ENCODE measurements around the gene KAZN.

DNA sequence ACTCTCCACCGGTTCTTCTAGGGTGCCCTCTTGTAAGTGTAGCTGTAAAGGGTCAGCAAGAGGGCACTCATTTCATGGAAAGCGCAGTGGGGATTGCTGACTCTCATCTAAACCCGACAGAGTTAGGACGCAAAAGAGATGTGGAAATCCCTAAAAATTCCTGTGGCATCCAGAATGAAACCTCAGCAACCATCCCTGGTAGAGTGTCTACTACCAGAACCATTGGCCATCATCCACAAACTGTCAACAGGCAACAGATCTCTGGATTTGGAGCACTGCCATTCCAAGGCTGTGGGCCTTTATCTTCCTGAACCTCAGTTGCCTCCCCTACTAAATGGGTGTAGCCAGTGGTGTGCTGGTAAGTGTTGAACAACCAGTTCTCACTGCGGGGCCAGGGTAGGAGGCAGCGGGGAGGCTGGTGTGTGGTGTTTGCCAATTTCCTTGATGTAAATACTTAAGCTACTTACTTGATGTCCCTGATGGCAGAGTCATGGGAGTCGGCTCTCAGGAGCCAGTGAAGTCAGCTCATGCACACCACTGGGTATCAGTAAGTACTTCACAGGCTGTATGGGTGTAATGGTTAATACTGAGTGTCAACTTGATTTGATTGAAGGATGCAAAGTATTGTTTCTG lies 195.8 kb downstream of the KAZN start:
- TF ChIP-seq, protein P1, sequence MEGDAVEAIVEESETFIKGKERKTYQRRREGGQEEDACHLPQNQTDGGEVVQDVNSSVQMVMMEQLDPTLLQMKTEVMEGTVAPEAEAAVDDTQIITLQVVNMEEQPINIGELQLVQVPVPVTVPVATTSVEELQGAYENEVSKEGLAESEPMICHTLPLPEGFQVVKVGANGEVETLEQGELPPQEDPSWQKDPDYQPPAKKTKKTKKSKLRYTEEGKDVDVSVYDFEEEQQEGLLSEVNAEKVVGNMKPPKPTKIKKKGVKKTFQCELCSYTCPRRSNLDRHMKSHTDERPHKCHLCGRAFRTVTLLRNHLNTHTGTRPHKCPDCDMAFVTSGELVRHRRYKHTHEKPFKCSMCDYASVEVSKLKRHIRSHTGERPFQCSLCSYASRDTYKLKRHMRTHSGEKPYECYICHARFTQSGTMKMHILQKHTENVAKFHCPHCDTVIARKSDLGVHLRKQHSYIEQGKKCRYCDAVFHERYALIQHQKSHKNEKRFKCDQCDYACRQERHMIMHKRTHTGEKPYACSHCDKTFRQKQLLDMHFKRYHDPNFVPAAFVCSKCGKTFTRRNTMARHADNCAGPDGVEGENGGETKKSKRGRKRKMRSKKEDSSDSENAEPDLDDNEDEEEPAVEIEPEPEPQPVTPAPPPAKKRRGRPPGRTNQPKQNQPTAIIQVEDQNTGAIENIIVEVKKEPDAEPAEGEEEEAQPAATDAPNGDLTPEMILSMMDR (IDR thresholded peaks at IDR 0.05; ENCODE audit: low read depth, low read length, poor library complexity, severe bottlenecking), result no peak
- no peak for TF ChIP-seq EZH2phosphoT487 (IDR thresholded peaks at IDR 0.05; ENCODE audit: borderline replicate concordance, low read length)
